GM18909 (cell line): Measurements from ENCODE around the gene CRLF1.

Experiments used
- ATAC-seq: cut with Tn5 transposase; IDR thresholded peaks from one replicate; pipeline ENCODE4 v1.9.1; 2021; ENCODE audit warnings: mild to moderate bottlenecking; ENCODE audit not compliant: unreplicated experiment, poor library complexity

CRLF1 gene, protein sequence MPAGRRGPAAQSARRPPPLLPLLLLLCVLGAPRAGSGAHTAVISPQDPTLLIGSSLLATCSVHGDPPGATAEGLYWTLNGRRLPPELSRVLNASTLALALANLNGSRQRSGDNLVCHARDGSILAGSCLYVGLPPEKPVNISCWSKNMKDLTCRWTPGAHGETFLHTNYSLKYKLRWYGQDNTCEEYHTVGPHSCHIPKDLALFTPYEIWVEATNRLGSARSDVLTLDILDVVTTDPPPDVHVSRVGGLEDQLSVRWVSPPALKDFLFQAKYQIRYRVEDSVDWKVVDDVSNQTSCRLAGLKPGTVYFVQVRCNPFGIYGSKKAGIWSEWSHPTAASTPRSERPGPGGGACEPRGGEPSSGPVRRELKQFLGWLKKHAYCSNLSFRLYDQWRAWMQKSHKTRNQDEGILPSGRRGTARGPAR

GRCh38 chr19:18606281-18607225 lies at the start of gene CRLF1:
Gene CRLF1 (minus strand): TSS chr19:18606799. CDS start chr19:18606656, 143 bp downstream.
- ATAC-seq, result no peak

DNA sequence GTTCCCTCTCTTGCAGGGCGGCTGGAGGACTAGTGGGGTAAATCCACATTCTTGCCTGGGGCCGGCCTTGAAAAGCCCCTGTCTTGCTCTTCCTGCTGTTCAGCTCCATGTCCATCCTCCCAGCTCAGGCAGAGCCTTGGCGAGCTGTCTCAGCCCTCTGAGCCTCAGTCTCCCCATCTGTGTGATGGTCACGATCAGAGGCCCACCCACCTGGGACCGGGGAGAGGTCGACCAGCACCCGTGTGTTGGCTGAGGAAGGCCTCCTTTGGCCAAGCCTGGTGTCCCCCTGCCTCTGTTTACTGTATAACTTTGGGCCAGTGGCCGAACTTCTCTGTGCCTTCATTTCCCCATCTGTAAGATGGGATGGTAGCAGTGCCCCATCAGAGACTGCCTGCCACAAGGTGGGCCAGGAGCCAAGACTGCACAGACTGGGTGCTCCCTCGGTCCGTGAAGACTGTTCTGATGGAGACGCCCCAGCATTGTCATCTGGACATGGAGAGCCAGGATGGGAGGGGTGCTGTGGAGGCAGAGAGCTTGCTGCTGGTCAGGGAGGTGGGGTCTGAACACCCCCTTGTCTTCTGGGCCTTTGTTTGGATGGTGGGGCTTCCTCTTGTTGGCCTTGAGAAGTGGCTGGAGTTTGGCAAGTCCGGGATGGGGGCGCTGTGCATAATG lies 48.7 kb upstream of the CRLF1 start:
- ATAC-seq, result no peak

DNA sequence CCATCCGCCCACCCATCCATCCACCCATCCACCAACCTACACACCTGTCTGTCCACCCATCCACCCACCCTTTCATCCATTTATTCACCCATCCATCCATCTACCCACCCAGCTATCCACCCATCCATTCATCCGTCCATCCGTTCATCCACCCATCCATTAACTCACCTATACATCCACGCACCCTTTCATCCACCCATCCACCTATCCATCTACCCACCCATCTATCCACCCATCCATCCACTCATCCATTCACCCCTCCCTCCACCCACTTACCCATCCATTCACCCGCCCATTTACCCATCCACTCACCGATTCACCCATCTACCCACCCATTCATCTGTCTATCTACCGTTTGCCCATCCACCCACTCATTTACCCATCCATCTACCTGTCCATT lies 47.9 kb upstream of the CRLF1 start:
- ATAC-seq, result no peak

GRCh38 chr19:18653853-18654252 lies 47.3 kb upstream of the CRLF1 start:
- ATAC-seq, result no peak

- no peak for ATAC-seq
Measured at GRCh38 chr19:18651733-18652132, 45.1 kb upstream of the CRLF1 start.

GRCh38 chr19:18651300-18651699 lies 44.7 kb upstream of the CRLF1 start:
- ATAC-seq, result no peak

DNA sequence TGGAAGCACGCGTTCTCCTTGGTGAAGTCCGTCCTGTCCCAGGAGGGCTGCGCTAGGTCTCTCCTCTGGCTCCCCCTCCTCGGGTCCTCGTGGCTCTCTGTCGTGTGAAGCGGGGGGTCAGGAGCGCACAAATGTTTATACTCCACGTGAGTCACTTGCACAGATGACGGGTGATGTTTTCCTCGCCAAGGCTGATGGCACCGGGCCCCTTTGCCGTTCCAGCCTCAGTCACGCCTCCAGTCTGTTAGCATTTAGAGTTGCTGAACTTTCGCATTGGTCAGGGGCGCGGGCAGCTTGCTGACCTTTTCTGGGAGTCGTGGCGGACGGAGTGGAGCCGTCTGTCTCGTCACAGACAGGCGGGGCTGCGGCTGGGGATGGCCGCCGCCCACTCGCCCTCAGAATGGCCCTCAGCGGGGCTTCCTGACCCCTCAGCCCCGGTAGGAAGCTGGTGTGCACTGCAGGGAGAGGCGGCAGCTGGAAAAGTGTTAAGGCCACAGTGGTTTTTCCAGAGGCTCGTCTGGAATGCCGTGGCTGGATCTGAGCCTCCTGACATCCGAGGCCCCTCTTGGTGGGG lies 44.0 kb upstream of the CRLF1 start:
- ATAC-seq, result no peak

DNA sequence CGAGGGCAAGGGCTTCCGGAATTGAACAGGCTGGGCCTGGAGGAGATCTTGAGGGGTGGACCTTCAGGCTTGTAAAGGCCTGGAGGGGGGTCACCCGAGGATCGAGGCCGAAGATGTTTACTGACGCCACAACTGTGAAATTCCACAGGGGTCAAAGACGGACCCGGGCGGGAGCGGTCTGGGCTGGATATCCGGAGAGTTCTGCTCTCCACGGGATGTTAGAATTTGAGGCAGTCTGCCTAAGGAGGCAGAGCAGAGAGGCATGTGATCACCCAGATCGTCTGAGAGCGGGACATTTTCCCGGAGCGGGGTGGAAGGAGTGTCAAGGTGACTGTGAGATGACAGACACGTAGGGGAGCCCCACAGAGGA lies 43.4 kb upstream of the CRLF1 start:
- ATAC-seq, result no peak

- ATAC-seq, result no peak
Measured at GRCh38 chr19:18649371-18650020, 42.9 kb upstream of the CRLF1 start.

- no peak for ATAC-seq
Measured at GRCh38 chr19:18648973-18649315, 42.3 kb upstream of the CRLF1 start.

DNA sequence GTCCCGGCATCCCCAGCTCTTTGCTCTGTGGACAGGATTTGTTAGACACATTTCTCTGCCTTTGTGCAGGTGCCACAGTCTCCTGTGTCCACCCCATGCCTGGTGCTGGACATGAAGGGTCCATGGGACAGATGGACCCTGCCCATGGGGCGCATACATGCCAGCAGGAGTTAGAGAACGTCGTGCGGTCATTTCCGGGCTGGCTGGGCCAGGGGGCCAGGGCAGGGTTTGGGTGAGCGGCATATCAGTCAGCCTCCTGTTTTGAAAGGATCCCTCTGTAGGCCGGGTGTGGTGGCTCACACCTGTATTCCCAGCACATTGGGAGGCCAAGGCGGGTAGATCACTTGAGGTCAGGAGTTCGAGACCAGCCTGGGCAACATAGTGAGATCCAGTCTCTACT lies 41.2 kb upstream of the CRLF1 start:
- ATAC-seq, result no peak

GRCh38 chr19:18647371-18647767 lies 40.8 kb upstream of the CRLF1 start:
- no peak for ATAC-seq

DNA sequence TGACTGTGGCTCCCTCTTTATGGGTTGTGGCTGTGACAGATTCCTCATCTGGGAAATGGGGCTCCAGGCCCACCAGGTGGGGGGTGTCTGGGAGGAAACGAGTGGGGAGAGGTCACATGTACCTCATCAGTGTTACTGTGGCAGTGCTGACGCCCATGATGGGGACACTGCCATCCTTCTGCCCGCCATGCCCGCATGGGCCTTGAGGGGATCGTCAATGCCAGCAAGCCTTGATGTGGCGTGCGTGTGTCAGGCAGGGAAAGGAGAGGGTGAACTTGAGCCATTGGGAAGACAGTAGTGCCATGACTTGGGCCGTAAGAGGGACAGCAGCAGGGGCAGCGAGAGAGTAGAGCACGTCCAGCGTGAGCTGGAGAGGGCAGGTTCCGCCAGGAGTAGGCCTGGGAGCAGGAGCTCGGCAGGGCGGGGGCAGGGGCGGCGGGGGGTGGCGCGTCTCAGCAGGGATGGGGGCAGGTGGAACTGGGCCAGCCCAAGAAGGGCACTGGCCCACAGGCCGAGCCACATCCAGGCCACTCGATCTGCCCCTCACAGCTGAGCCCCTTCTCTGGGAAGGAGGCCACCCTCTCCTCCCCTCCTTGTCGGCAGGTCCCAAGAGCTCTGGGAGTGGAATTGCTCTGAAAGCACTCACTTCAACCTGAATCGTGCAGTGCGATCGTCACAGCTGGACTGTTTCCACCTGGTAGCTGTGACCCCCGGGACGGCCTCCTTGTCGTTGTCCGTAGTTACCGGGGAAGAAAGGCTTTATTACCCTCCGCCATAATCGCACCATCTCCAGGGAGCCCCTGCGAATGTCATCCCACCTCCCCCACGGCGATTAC lies 40.2 kb upstream of the CRLF1 start:
- ATAC-seq, result no peak

- ATAC-seq, result no peak
Measured at GRCh38 chr19:18645035-18645511, 38.5 kb upstream of the CRLF1 start.

GRCh38 chr19:18644196-18645034 lies 37.8 kb upstream of the CRLF1 start:
- ATAC-seq, result no peak

- no peak for ATAC-seq
Measured at GRCh38 chr19:18639706-18640243, 33.2 kb upstream of the CRLF1 start.

DNA sequence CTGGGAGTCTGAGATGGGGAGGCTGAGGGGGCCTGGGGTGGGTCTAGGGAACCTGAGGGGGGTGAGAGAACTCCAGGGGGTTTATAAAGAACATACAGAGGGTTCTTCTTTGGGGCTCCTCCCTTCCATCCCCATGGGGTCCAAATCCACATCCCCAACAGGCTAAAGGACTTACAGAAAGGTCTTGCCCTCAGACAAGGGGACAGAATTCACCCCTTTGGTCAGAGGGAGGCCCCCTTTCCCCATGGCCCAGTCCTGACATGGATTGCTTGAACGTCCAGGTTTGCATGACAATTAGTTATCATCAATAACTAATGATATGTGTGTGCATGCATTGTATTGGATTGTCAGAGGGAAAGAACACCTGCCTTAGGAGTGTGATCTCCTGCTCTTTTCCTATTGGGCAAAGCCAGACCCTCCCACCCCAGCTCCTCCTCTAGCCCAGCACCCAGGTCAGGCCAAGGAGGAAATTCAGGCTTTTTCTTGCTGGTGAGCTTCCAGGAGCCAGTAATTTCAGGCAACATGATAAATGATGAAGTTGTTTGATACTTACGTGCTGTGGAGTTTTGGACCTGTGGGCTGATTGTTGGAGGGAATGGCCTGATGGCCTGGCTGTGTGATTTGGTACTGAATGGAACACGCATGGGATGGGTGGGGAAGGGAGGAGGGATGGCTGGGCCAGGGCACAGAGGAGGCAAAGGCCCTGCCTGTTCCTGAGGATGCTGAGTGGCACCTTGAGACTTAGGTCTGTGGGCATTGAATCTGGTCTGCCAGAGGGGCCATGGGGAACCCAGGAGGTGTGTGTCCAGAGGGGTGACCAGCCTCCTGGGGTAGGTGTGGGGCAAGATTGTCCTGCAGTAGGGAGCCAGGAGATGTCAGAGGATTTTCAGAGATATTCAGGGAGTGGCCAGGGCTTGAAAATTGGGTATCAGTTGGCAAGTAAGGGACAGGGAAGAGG lies 31.4 kb upstream of the CRLF1 start:
- ATAC-seq, result no peak
